ENCODE measurements around the gene CDKN2A.

GRCh38 chr9:21989440-21990189, 4.6 kb downstream of the CDKN2A start:
- TF ChIP-seq POLR2A (IDR thresholded peaks at IDR 0.05; ENCODE audit: low read depth, low read length) (no peak), TAF1 (IDR thresholded peaks at IDR 0.05; ENCODE audit: low read depth, low read length) (no peak), SPI1 (IDR thresholded peaks at IDR 0.05; ENCODE audit: low read depth, low read length) (no peak), POLR2AphosphoS5 (IDR thresholded peaks at IDR 0.05; ENCODE audit: low read depth, low read length) (no peak)

Data from GM12891 (cell line).